GM18873 (cell line): Measurements from ENCODE around the gene ZP2.
"Not testable (repeated sequence)": the region's sequence is repeated elsewhere in the genome, so short reads cannot be mapped to it uniquely, and the experiment has no call there.

Source experiments
- ATAC-seq: cut with Tn5 transposase; IDR thresholded peaks from one replicate; pipeline ENCODE4 v1.9.1; 2021; ENCODE audit warnings: mild to moderate bottlenecking, moderate library complexity, moderate number of reproducible peaks; ENCODE audit not compliant: unreplicated experiment, low FRiP score

The ZP2 gene

GRCh38 chr16:21153124-21153729 is 58.1 kb downstream of the ZP2 start:
- ATAC-seq = not testable (repeated sequence)

DNA sequence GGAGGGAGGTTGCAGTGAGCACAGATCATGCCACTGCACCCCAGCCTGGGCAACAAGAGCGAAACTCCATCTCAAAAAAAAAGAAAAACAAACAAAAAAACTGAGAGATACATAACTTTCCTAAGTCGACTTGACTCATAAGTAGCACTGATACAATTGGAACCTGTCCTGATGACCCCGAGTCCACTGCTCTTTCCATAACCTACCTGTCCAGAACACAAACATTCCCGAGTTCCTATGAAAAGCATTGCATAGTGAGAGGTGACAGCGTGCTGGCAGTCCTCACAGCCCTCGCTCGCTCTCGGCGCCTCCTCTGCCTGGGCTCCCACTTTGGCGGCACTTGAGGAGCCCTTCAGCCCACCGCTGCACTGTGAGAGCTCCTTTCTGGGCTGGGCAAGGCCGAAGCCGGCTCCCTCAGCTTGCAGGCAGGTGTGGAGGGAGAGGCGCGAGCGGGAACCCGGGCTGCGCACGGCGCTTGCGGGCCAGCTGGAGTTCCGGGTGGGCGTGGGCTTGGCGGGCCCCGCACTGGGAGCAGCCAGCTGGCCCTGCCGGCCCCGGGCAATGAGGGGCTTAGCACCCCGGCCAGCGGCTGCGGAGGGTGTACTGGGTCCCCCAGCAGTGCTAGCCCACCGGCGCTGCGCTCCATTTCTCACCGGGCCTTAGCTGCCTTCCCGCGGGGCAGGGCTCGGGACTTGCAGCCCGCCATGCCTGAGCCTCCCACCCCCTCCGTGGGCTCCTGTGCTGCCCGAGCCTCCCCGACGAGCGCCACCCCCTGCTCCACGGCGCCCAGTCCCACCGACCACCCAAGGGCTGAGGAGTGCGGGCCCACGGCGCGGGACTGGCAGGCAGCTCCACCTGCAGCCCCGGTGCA is 59.0 kb downstream of the ZP2 start:
- not testable (repeated sequence) for ATAC-seq

GRCh38 chr16:21150375-21151001 is 60.9 kb downstream of the ZP2 start, which contains the start of gene DNAH3:
Gene DNAH3, minus strand, starts transcription at chr16:21150846. Its CDS starts 527 bp downstream, at chr16:21150319.
- ATAC-seq = no peak
